AG04450 (cell line): ENCODE measurements around the gene ITSN1. TPM values are rescaled to one million over a fixed set of nuclear protein-coding genes. Genes with fewer than 3 reads are reported as not detected.

Source experiments
- CTCF ChIA-PET: fragments of 300-600, 350-600 bp; formaldehyde crosslinking; extraction: SDS; loops from one replicate; lab custom pipeline; 2022; ENCODE audit warnings: antibody characterized with exemption, inconsistent platforms; lab: Charles Lee
- POLR2A ChIA-PET: fragments of 350-600 bp; formaldehyde crosslinking; extraction: SDS; loops from one replicate; lab custom pipeline; 2021; ENCODE audit warnings: antibody characterized with exemption, inconsistent platforms; lab: Yijun Ruan, JAX
- DNase-seq: peaks from one replicate; pipeline ENCODE4 v3.0.0-alpha.2; 2011; ENCODE audit warnings: low read depth, low spot score
- H3K27ac ChIP-seq: one replicate; pipeline ENCODE4 v1.5.1; 2012; ENCODE audit warnings: low read depth, low read length, control low read depth
- H3K27me3 ChIP-seq: one replicate; pipeline ENCODE4 v1.6.0; 2012; ENCODE audit warnings: low read length; ENCODE audit not compliant: control insufficient read depth, insufficient read depth
- H3K4me3 ChIP-seq: 2 replicates; pipeline ENCODE4 v1.5.1; 2011; ENCODE audit warnings: mild to moderate bottlenecking, low read depth, low read length, control low read depth
- H3K9me3 ChIP-seq: 2 replicates; pipeline ENCODE4 v1.5.1; 2012; ENCODE audit warnings: low read length; ENCODE audit not compliant: control insufficient read depth, insufficient read depth
- CTCF ChIP-seq: IDR thresholded peaks from 2 replicates; pipeline ENCODE4 v1.5.1; 2011; ENCODE audit warnings: low read depth, low read length, control low read depth, inconsistent platforms
- polyA plus RNA-seq: library from polyadenylated mRNA; depleted of rRNA; stranded (reverse); fragments of >200 nt; gene quantifications from 2 replicates; pipeline ENCODE4 v1.2.3, GENCODE V29; 2011

The ITSN1 gene
- polyA plus RNA-seq, 1 experiment: 51.5 TPM

DNA sequence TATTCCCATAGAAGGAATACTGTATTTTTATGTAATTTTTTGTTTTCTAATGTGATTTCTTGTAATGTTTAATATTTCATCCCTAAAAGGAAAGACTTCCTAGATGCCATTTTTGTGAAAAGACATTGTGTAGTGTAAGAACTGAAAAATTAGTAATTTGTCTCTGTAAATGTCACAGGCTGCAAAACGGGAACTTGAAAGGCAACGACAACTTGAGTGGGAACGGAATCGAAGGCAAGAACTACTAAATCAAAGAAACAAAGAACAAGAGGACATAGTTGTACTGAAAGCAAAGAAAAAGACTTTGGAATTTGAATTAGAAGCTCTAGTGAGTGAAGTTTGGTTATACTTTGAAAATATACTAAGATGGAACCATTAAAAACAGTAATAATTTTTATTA lies 132.2 kb downstream of the ITSN1 start:
- no peak overlapping the region for H3K4me3 ChIP-seq
- ChIA-PET CTCF (no interaction called here), POLR2A (no interaction called here)
- no peak overlapping the region for H3K27ac ChIP-seq
- no peaks in the 10 kb centered on the region for H3K27me3 ChIP-seq
- H3K9me3 ChIP-seq: peaks cover 8% of the 10 kb centered on the region; the same call in 1 of the 2 replicates
- no peak for DNase-seq
- TF ChIP-seq CTCF: no peak

GRCh38 chr21:33775100-33775828 lies 133.0 kb downstream of the ITSN1 start:
- no peak for TF ChIP-seq CTCF
- no peak for DNase-seq
- POLR2A ChIA-PET: no interaction called here
- CTCF ChIA-PET: interaction anchor here (1.9 kb wide), 1 partner anchor 170 kb away, joined by 7 read pairs; no protein-coding TSS in a partner anchor
- Histone ChIP-seq H3K9me3 (peaks cover 8% of the 10 kb centered on the region; the same call in 1 of the 2 replicates), H3K4me3 (no peak overlapping the region), H3K27me3 (no peaks in the 10 kb centered on the region), H3K27ac (no peak overlapping the region)

DNA sequence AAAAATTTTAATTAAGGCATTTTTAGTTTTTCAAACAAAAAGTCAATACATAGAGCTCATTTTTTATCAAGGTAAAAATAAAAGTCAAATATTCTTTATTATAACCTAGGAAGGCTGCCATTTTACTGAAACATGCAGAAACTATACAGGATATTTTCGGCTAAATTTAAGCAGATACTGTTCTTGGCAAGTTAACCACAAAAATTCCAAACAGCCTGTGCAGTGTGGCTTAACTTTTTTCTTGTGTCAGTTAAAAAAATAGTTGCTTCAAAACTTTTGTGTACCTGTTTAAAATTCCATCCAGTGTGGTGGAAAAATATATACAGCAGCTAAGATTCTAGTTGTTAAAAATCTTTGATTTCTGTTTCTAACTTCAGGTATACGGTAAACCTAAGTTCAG lies 138.3 kb downstream of the ITSN1 start:
- TF ChIP-seq CTCF: no peak
- no peak for DNase-seq
- CTCF ChIA-PET: interaction anchor here (0.6 to 1.3 kb wide), 3 partner anchors 13 to 580 kb away, joined by 3 to 4 read pairs (median 3); no protein-coding TSS in a partner anchor

DNA sequence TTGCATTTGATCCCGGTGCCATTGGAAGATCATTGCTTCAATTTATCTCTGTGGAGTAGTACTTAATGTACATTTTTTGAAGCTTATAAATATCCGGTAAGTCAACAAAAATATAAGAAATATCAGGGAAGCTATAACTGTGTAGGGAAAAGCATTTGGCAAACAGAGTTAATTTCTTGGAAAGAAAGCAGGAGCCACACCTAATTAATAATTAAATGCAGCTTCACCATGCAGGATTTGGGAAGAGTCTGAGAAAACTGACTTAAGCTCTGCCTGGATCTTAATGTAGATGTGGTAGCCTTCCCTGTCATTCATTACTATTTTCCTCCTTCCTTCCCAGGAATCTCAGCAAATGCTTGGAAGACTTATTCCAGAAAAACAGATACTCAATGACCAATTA lies 138.8 kb downstream of the ITSN1 start:
- no peak for DNase-seq
- POLR2A ChIA-PET: interaction anchor here (0.7 kb wide), 1 partner anchor 20 kb away, joined by 5 read pairs; no protein-coding TSS in a partner anchor
- no peak for TF ChIP-seq CTCF
- H3K27ac ChIP-seq: no peak overlapping the region
- CTCF ChIA-PET: interaction anchor here (1.0 to 1.3 kb wide), 2 partner anchors 13 to 114 kb away, joined by 3 to 4 read pairs; no protein-coding TSS in a partner anchor
- 0 out of 2 replicates have a peak, but pooled peaks cover 4% of the 10 kb centered on the region for H3K9me3 ChIP-seq
- H3K4me3 ChIP-seq: no peak overlapping the region
- H3K27me3 ChIP-seq: no peaks in the 10 kb centered on the region

More for the DNA sequence above, 138.3 kb downstream of the ITSN1 start:
- H3K27me3 ChIP-seq: no peaks in the 10 kb centered on the region
- no peak overlapping the region for H3K4me3 ChIP-seq
- H3K27ac ChIP-seq: no peak overlapping the region
- POLR2A ChIA-PET: interaction anchor here (0.7 kb wide), 1 partner anchor 20 kb away, joined by 5 read pairs; no protein-coding TSS in a partner anchor
- H3K9me3 ChIP-seq: 0 out of 2 replicates have a peak, but pooled peaks cover 4% of the 10 kb centered on the region
